GM12878 (cell line): ENCODE measurements around the gene KBTBD8.

Experiments
- MTA2 ChIP-seq: fragments of 450-650 bp; IDR thresholded peaks from 2 replicates; pipeline ENCODE4 v1.6.1; 2016; ENCODE audit warnings: low read depth, mild to moderate bottlenecking, moderate library complexity
- MXI1 ChIP-seq: fragments of 150-350 bp; IDR thresholded peaks from 2 replicates; pipeline ENCODE4 v1.6.1; 2011; ENCODE audit warnings: low read depth, mild to moderate bottlenecking, inconsistent platforms, low read length, improper control_type of control experiment
- POLR2A ChIP-seq: IDR thresholded peaks from 2 replicates; pipeline ENCODE4 v1.6.1; 2011; ENCODE audit warnings: low read depth, mild to moderate bottlenecking, low read length
- POLR2AphosphoS5 ChIP-seq: IDR thresholded peaks from 2 replicates; pipeline ENCODE4 v1.6.1; 2011; ENCODE audit warnings: mild to moderate bottlenecking, low read length, inconsistent platforms
- ZNF207 ChIP-seq: fragments of 450-650 bp; IDR thresholded peaks from 2 replicates; pipeline ENCODE4 v1.6.1; 2014; ENCODE audit warnings: antibody characterized with exemption, mild to moderate bottlenecking, borderline replicate concordance
- TF ChIP-seq, protein P1 (sequence below), 3 experiments: IDR thresholded peaks in 2 of 3; conservative IDR thresholded peaks in 1 of 3; 2 replicates each; pipeline ENCODE4 v1.5.1; 2011; ENCODE audit warnings: low read depth in 3 of 3, low read length in 3 of 3, mild to moderate bottlenecking in 3 of 3, control low read depth in 2 of 3, moderate library complexity in 2 of 3, inconsistent platforms in 1 of 3, mixed read lengths in 1 of 3; ENCODE audit not compliant: control insufficient read depth in 2 of 3, insufficient read depth in 1 of 3; ENCODE audit errors: extremely low read depth in 1 of 3

DNA sequence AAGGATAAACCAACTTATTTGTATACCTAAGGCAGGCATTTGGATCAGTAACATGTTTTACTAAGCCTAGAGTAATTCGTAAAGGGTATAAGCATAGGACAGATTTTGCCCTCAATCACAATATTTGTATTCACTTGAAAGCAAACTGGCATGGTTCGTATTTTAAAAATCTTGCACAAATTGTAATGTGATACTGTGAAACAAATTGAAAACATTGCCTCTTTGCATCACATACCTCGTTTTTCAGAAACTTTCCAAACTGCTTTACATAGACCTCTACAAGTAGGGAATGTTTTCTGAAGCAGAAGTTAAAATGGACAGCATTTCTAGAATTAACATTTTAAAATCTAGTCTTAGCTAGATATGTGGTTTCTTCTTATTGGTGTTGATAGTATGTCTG is 11.6 kb downstream of the KBTBD8 start:
- TF ChIP-seq POLR2AphosphoS5 (no peak), MXI1 (no peak), MTA2 (no peak), POLR2A (no peak), ZNF207 (no peak)
- TF ChIP-seq, protein P1, sequence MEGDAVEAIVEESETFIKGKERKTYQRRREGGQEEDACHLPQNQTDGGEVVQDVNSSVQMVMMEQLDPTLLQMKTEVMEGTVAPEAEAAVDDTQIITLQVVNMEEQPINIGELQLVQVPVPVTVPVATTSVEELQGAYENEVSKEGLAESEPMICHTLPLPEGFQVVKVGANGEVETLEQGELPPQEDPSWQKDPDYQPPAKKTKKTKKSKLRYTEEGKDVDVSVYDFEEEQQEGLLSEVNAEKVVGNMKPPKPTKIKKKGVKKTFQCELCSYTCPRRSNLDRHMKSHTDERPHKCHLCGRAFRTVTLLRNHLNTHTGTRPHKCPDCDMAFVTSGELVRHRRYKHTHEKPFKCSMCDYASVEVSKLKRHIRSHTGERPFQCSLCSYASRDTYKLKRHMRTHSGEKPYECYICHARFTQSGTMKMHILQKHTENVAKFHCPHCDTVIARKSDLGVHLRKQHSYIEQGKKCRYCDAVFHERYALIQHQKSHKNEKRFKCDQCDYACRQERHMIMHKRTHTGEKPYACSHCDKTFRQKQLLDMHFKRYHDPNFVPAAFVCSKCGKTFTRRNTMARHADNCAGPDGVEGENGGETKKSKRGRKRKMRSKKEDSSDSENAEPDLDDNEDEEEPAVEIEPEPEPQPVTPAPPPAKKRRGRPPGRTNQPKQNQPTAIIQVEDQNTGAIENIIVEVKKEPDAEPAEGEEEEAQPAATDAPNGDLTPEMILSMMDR (IDR thresholded peaks at IDR 0.05 in 2 of 3, conservative IDR thresholded peaks at IDR 0.05 in 1 of 3; ENCODE audit: control insufficient read depth in 2 of 3, extremely low read depth in 1 of 3, insufficient read depth in 1 of 3, low read depth in 3 of 3, low read length in 3 of 3): no peak
